Measurements from ENCODE around the gene FRMPD3. TPM values are rescaled to one million over a fixed set of nuclear protein-coding genes. Genes with fewer than 3 reads are reported as not detected.

The FRMPD3 gene
- total and polyA plus RNA-seq, 10 of the 15 experiments (the other 5 are each of a cell fraction or from before 2014, with no cell fraction given) = 0.01 to 0.06 (median 0.05) TPM; not detected in 6

- 0% methylated on average over 6 of the region's 6 CpGs for WGBS (ENCODE audit: insufficient coverage, insufficient replicate concordance, low lambda C conversion rate, missing lambda C conversion rate)
- POLR2A ChIA-PET = interaction anchor here (0.6 kb wide), 1 partner anchor 37 kb away, joined by 3 read pairs; no protein-coding TSS in a partner anchor
- DNase-seq (ENCODE audit: low read depth, low spot score) = no peak
- in situ Hi-C loops (cut with MboI) (no loop called here), intact Hi-C loops (cut with micrococcal nuclease; ENCODE audit: unreplicated experiment) (loop anchor here (2.0 to 5.0 kb wide), 2 partner anchors 404 to 532 kb away; no protein-coding TSS in a partner anchor)
- no peak overlapping the region for H2AFZ ChIP-seq (ENCODE audit: control insufficient read depth, low read depth, low read length)
- no peak overlapping the region for H3K9ac ChIP-seq (ENCODE audit: control insufficient read depth, insufficient read depth, low read length)
- H3K27me3 ChIP-seq (replicated peaks in 1 of 2; ENCODE audit: control insufficient read depth in 2 of 2, insufficient read depth in 2 of 2, low read length in 1 of 2) = no peaks in the 10 kb centered on the region; a peak in 1 of 4 replicates
- peak; percentile 78 for FAIRE-seq
- no peaks in the 10 kb centered on the region for H3K9me3 ChIP-seq (replicated peaks; ENCODE audit: control insufficient read depth, insufficient read depth, low read length)
- SMC1A ChIA-PET (ENCODE audit: uncharacterized antibody, unreplicated experiment) = interaction anchor here (0.6 kb wide), 1 partner anchor 403 kb away, joined by 3 read pairs; no protein-coding TSS in a partner anchor
- TF ChIP-seq RAD21 (IDR thresholded peaks at IDR 0.05; ENCODE audit: insufficient read depth, low read depth, low read length) (peak; percentile 42; the same call in 1 of the 2 replicates), CTCF (IDR thresholded peaks at IDR 0.05 in 2 of 3, conservative IDR thresholded peaks at IDR 0.05 in 1 of 3; ENCODE audit: control insufficient read depth in 2 of 3, extremely low read depth in 1 of 3, insufficient read depth in 1 of 3, low read depth in 3 of 3, low read length in 3 of 3) (peak; percentile 42 to 61 (median 45)), BMI1 (IDR thresholded peaks at IDR 0.05; ENCODE audit: borderline replicate concordance) (no peak)
- no peaks in the 10 kb centered on the region for H3K79me2 ChIP-seq (ENCODE audit: control insufficient read depth, insufficient read depth, low read length)
- BruUV-seq (replicated peaks) = no TSS peak
- no peaks in the 10 kb centered on the region for H3K36me3 ChIP-seq (ENCODE audit: control insufficient read depth in 2 of 2, insufficient read depth in 2 of 2, low read length in 1 of 2)
- H3K4me1 ChIP-seq (ENCODE audit: control insufficient read depth, insufficient read depth, low read length) = no peaks in the 10 kb centered on the region
- no peak overlapping the region for H3K4me2 ChIP-seq (ENCODE audit: control insufficient read depth, insufficient read depth)
- no peaks in the 10 kb centered on the region for H4K20me1 ChIP-seq (ENCODE audit: control insufficient read depth, insufficient read depth)
- RAD21 ChIA-PET (ENCODE audit: unreplicated experiment) = interaction anchor here (1.6 kb wide), 1 partner anchor 12 kb away, joined by 4 read pairs; no protein-coding TSS in a partner anchor
- no peak for ATAC-seq
- CTCF ChIA-PET = interaction anchor here (0.9 to 2.6 kb wide), 6 partner anchors 10 to 535 kb away, joined by 3 to 13 read pairs (median 3); partner anchors contain the start of gene RIPPLY1
- H3K27ac ChIP-seq (ENCODE audit: control insufficient read depth, insufficient read depth) = no peak overlapping the region
- H3K4me3 ChIP-seq = no peak overlapping the region
Observed at GRCh38 chrX:107429090-107429489, 20.4 kb upstream of the FRMPD3 start.

GRCh38 chrX:107440187-107440586, 9.3 kb upstream of the FRMPD3 start:
- Histone ChIP-seq H3K27ac (ENCODE audit: control insufficient read depth, insufficient read depth) (no peak overlapping the region), H3K27me3 (replicated peaks in 1 of 2; ENCODE audit: control insufficient read depth in 2 of 2, insufficient read depth in 2 of 2, low read length in 1 of 2) (no peaks in the 10 kb centered on the region; a peak in 2 of 4 replicates), H3K4me3 (no peak overlapping the region), H2AFZ (ENCODE audit: control insufficient read depth, low read depth, low read length) (no peak overlapping the region), H3K4me1 (ENCODE audit: control insufficient read depth, insufficient read depth, low read length) (no peaks in the 10 kb centered on the region), H4K20me1 (ENCODE audit: control insufficient read depth, insufficient read depth) (no peaks in the 10 kb centered on the region), H3K79me2 (ENCODE audit: control insufficient read depth, insufficient read depth, low read length) (no peaks in the 10 kb centered on the region), H3K36me3 (ENCODE audit: control insufficient read depth in 2 of 2, insufficient read depth in 2 of 2, low read length in 1 of 2) (no peaks in the 10 kb centered on the region), H3K9ac (ENCODE audit: control insufficient read depth, insufficient read depth, low read length) (no peak overlapping the region), H3K9me3 (replicated peaks; ENCODE audit: control insufficient read depth, insufficient read depth, low read length) (no peaks in the 10 kb centered on the region), H3K4me2 (ENCODE audit: control insufficient read depth, insufficient read depth) (no peak overlapping the region)
- ChIA-PET SMC1A (ENCODE audit: uncharacterized antibody, unreplicated experiment) (no interaction called here), RAD21 (ENCODE audit: unreplicated experiment) (interaction anchor here (0.7 kb wide), 1 partner anchor 184 kb away, joined by 4 read pairs; no protein-coding TSS in a partner anchor), POLR2A (no interaction called here), CTCF (interaction anchor here (1.3 kb wide), 1 partner anchor 542 kb away, joined by 3 read pairs; no protein-coding TSS in a partner anchor)
- ATAC-seq (no peak), DNase-seq (ENCODE audit: low read depth, low spot score) (no peak), FAIRE-seq (no peak)
- intact Hi-C loops (cut with micrococcal nuclease; ENCODE audit: unreplicated experiment) = no loop called here
- 0% methylated on average over 3 of the region's 3 CpGs for WGBS (ENCODE audit: insufficient coverage, insufficient replicate concordance, low lambda C conversion rate, missing lambda C conversion rate)
- BruUV-seq (replicated peaks) = no TSS peak
- in situ Hi-C loops (cut with MboI) = no loop called here
- TF ChIP-seq E2F4 (IDR thresholded peaks at IDR 0.05; ENCODE audit: low read depth, low read length) (no peak), USF1 (IDR thresholded peaks at IDR 0.05; ENCODE audit: borderline replicate concordance, extremely low read length, insufficient read depth, low read depth, low read length) (no peak), E2F8 (IDR thresholded peaks at IDR 0.05; ENCODE audit: low read depth, partially characterized antibody) (no peak)
